DOHH2 (cell line): ENCODE data around the gene IL23R.

Experiments
- EZH2phosphoT487 ChIP-seq: fragments of 200-600 bp; sonication (generic); IDR thresholded peaks from 2 replicates; pipeline ENCODE4 v1.6.1; 2017; ENCODE audit warnings: borderline replicate concordance, mild to moderate bottlenecking, antibody characterized with exemption, low read length, moderate library complexity, mixed read lengths
- TF ChIP-seq, protein P1 (sequence below): fragments of 200-600 bp; sonication (generic); IDR thresholded peaks from one replicate; pipeline ENCODE4 v1.5.1; 2014; ENCODE audit warnings: antibody characterized with exemption, mild to moderate bottlenecking, low read depth, low read length; ENCODE audit not compliant: poor library complexity, severe bottlenecking

DNA sequence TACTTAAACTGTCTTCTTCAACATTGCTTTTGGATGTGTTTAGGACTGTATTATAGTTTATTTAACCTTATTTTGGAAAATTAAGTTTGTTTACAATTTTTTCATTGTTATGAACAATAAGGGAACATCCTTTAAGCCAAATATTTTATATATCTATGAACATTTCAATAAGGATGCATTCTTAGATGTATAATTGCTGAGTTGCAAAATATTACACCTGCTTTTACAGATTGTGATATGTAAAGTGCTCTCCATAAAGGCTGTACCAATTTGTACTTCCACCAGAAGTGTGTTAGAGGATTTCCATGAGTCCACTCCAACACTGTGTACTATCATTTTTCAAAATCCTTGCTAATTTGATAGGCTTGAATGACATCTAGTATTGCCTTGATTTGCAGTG, 7.7 kb downstream of the IL23R start:
- TF ChIP-seq, protein P1, sequence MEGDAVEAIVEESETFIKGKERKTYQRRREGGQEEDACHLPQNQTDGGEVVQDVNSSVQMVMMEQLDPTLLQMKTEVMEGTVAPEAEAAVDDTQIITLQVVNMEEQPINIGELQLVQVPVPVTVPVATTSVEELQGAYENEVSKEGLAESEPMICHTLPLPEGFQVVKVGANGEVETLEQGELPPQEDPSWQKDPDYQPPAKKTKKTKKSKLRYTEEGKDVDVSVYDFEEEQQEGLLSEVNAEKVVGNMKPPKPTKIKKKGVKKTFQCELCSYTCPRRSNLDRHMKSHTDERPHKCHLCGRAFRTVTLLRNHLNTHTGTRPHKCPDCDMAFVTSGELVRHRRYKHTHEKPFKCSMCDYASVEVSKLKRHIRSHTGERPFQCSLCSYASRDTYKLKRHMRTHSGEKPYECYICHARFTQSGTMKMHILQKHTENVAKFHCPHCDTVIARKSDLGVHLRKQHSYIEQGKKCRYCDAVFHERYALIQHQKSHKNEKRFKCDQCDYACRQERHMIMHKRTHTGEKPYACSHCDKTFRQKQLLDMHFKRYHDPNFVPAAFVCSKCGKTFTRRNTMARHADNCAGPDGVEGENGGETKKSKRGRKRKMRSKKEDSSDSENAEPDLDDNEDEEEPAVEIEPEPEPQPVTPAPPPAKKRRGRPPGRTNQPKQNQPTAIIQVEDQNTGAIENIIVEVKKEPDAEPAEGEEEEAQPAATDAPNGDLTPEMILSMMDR = no peak
- TF ChIP-seq EZH2phosphoT487 = no peak
